Loucy (cell line): Measurements from ENCODE around the gene COL12A1.
"Not testable (repeated sequence)": the region's sequence is repeated elsewhere in the genome, so short reads cannot be mapped to it uniquely, and the experiment has no call there.

ENCODE experiments used
- CTCF ChIP-seq: fragments of 200-600 bp; sonication (generic); conservative IDR thresholded peaks from 2 replicates; pipeline ENCODE4 v1.5.1; 2014; ENCODE audit warnings: mild to moderate bottlenecking, antibody characterized with exemption, low read length
- EZH2phosphoT487 ChIP-seq: fragments of 200-600 bp; IDR thresholded peaks from 2 replicates; pipeline ENCODE4 v1.6.1; 2018; ENCODE audit warnings: antibody characterized with exemption, mild to moderate bottlenecking, moderate library complexity, borderline replicate concordance

DNA sequence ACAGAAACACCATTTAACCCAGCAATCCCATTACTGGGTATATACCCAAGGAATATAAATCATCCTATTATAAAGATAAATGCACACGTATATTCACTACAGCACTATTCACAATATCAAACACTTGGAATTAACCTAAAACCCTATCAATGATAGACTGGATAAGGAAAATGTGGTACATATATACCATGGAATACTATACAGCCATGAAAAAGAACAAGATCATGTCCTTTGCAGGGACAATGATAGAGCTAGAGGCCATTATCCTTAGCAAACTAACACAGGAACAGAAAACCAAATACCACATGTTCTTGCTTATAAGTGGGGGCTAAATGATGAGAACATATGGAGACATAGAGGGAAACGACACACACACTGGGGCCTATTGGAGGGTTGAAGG, 19.3 kb downstream of the COL12A1 start:
- TF ChIP-seq CTCF, EZH2phosphoT487: not testable (repeated sequence)
